ENCODE results near the gene IQCM.

Gene IQCM

DNA sequence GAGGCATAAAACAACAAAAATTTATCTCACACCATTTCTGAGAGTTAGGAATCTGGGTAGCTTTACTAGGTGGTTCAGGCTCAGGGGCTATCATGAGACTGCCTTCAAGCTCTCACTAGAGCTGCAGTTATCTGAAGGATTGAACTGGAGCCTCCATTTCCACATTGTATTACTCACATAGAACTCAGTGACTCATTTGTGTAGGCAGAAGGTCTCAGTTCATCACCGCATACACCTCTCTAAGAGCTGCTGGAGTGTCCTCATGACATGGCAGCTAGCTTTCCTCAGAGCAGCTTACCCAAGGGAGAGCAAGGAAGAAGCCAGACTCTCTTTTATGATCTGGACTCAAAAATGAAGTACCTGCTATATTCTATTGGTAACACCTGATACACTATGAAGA lies 389.2 kb downstream of the IQCM start:
- no peaks in the 10 kb centered on the region for H3K9me3 ChIP-seq (ENCODE audit: control insufficient read depth, insufficient read depth, low read depth, low read length)
- CTCF ChIA-PET: no interaction called here
- H3K36me3 ChIP-seq (ENCODE audit: control insufficient read depth in 2 of 2, insufficient read depth in 1 of 2, low read length in 2 of 2): no peaks in the 10 kb centered on the region
- POLR2A ChIA-PET: no interaction called here
- H3K4me1 ChIP-seq (ENCODE audit: control insufficient read depth, insufficient read depth, low read length): no peaks in the 10 kb centered on the region
- no peak for TF ChIP-seq ZNF354C (tag by site-specific recombination; IDR thresholded peaks at IDR 0.05; ENCODE audit: borderline replicate concordance, low read depth)
- TF ChIP-seq, protein P1, sequence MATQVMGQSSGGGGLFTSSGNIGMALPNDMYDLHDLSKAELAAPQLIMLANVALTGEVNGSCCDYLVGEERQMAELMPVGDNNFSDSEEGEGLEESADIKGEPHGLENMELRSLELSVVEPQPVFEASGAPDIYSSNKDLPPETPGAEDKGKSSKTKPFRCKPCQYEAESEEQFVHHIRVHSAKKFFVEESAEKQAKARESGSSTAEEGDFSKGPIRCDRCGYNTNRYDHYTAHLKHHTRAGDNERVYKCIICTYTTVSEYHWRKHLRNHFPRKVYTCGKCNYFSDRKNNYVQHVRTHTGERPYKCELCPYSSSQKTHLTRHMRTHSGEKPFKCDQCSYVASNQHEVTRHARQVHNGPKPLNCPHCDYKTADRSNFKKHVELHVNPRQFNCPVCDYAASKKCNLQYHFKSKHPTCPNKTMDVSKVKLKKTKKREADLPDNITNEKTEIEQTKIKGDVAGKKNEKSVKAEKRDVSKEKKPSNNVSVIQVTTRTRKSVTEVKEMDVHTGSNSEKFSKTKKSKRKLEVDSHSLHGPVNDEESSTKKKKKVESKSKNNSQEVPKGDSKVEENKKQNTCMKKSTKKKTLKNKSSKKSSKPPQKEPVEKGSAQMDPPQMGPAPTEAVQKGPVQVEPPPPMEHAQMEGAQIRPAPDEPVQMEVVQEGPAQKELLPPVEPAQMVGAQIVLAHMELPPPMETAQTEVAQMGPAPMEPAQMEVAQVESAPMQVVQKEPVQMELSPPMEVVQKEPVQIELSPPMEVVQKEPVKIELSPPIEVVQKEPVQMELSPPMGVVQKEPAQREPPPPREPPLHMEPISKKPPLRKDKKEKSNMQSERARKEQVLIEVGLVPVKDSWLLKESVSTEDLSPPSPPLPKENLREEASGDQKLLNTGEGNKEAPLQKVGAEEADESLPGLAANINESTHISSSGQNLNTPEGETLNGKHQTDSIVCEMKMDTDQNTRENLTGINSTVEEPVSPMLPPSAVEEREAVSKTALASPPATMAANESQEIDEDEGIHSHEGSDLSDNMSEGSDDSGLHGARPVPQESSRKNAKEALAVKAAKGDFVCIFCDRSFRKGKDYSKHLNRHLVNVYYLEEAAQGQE (tag by site-specific recombination; IDR thresholded peaks at IDR 0.05): no peak
- TF ChIP-seq, protein P2, sequence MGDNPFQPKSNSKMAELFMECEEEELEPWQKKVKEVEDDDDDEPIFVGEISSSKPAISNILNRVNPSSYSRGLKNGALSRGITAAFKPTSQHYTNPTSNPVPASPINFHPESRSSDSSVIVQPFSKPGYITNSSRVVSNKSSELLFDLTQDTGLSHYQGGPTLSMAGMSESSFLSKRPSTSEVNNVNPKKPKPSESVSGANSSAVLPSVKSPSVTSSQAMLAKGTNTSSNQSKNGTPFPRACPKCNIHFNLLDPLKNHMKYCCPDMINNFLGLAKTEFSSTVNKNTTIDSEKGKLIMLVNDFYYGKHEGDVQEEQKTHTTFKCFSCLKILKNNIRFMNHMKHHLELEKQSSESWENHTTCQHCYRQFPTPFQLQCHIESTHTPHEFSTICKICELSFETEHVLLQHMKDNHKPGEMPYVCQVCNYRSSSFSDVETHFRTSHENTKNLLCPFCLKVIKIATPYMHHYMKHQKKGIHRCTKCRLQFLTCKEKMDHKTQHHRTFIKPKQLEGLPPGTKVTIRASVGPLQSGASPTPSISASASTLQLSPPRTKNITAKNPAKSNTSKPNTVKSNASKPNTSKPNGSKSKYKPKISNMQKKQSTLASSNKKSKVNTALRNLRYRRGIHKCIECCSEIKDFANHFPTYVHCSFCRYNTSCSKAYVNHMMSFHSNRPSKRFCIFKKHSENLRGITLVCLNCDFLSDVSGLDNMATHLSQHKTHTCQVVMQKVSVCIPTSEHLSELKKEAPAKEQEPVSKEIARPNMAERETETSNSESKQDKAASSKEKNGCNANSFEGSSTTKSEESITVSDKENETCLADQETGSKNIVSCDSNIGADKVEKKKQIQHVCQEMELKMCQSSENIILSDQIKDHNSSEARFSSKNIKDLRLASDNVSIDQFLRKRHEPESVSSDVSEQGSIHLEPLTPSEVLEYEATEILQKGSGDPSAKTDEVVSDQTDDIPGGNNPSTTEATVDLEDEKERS (tag by site-specific recombination; IDR thresholded peaks at IDR 0.05): no peak
- TF ChIP-seq, protein P3, sequence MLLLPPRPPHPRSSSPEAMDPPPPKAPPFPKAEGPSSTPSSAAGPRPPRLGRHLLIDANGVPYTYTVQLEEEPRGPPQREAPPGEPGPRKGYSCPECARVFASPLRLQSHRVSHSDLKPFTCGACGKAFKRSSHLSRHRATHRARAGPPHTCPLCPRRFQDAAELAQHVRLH (tag by site-specific recombination; IDR thresholded peaks at IDR 0.05): no peak
- TF ChIP-seq ZNF266 (tag by site-specific recombination; IDR thresholded peaks at IDR 0.05; ENCODE audit: low read depth): no peak
- TF ChIP-seq ZNF23 (tag by site-specific recombination; IDR thresholded peaks at IDR 0.05; ENCODE audit: borderline replicate concordance): no peak
- no peak for TF ChIP-seq ZNF654 (tag by site-specific recombination; IDR thresholded peaks at IDR 0.05; ENCODE audit: low read depth)
- TF ChIP-seq YY2 (tag by site-specific recombination; IDR thresholded peaks at IDR 0.05): no peak
- no peak for TF ChIP-seq ZNF544 (tag by site-specific recombination; IDR thresholded peaks at IDR 0.05)
- no peak for TF ChIP-seq SALL2 (tag by site-specific recombination; IDR thresholded peaks at IDR 0.05; ENCODE audit: borderline replicate concordance)
- no peak for TF ChIP-seq ZEB2 (tag by site-specific recombination; IDR thresholded peaks at IDR 0.05)
- TF ChIP-seq, protein P4, sequence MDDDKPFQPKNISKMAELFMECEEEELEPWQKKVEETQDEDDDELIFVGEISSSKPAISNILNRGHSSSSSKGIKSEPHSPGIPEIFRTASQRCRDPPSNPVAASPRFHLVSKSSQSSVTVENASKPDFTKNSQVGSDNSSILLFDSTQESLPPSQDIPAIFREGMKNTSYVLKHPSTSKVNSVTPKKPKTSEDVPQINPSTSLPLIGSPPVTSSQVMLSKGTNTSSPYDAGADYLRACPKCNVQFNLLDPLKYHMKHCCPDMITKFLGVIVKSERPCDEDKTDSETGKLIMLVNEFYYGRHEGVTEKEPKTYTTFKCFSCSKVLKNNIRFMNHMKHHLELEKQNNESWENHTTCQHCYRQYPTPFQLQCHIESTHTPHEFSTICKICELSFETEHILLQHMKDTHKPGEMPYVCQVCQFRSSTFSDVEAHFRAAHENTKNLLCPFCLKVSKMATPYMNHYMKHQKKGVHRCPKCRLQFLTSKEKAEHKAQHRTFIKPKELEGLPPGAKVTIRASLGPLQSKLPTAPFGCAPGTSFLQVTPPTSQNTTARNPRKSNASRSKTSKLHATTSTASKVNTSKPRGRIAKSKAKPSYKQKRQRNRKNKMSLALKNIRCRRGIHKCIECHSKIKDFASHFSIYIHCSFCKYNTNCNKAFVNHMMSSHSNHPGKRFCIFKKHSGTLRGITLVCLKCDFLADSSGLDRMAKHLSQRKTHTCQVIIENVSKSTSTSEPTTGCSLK (tag by site-specific recombination; IDR thresholded peaks at IDR 0.05): no peak
- no peak for TF ChIP-seq ZNF423 (tag by site-specific recombination; IDR thresholded peaks at IDR 0.05)
- no peak for TF ChIP-seq ZNF707 (tag by site-specific recombination; IDR thresholded peaks at IDR 0.05)
- TF ChIP-seq ZNF133 (tag by site-specific recombination; IDR thresholded peaks at IDR 0.05): no peak
- TF ChIP-seq ZNF747 (tag by site-specific recombination; IDR thresholded peaks at IDR 0.05): no peak
- no peak overlapping the region for H3K27ac ChIP-seq (ENCODE audit: extremely low read depth, low read depth, low read length)
- H3K4me3 ChIP-seq (ENCODE audit: low read depth, low read length): no peak overlapping the region

DNA sequence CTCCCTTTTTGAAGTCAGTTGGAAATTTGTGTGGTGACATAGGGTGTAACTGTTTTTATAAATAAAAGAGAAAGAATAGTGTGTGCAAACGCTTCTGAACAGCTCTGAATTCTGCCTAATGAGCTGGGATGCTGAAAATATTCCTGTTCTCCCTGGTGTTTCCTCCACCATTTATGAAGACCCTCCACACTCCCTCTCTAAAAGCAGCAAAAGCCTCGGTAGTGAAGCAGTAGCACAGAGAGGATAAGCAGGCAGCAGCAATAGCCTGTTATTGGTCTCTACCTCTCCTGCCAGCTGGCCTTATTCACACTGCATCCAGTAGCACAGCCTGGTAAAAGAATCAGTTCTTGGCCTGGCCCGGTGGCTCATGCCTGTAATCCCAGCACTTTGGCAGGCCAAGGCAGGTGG lies 406.1 kb downstream of the IQCM start:
- ChIA-PET CTCF (no interaction called here), POLR2A (no interaction called here)
- Histone ChIP-seq H3K9me3 (ENCODE audit: control insufficient read depth, insufficient read depth, low read depth, low read length) (no peaks in the 10 kb centered on the region), H3K4me1 (ENCODE audit: control insufficient read depth, insufficient read depth, low read length) (no peaks in the 10 kb centered on the region), H3K36me3 (ENCODE audit: control insufficient read depth in 2 of 2, insufficient read depth in 1 of 2, low read length in 2 of 2) (no peaks in the 10 kb centered on the region), H3K4me3 (ENCODE audit: low read depth, low read length) (no peak overlapping the region), H3K27ac (ENCODE audit: extremely low read depth, low read depth, low read length) (no peak overlapping the region)
- TF ChIP-seq KLF8 (tag by site-specific recombination; IDR thresholded peaks at IDR 0.05) (no peak), ZNF585B (tag by site-specific recombination; IDR thresholded peaks at IDR 0.05) (no peak), ZNF791 (tag by site-specific recombination; IDR thresholded peaks at IDR 0.05) (no peak), ZBTB7A (tag by site-specific recombination; IDR thresholded peaks at IDR 0.05; ENCODE audit: low read depth) (no peak), SCRT1 (tag by site-specific recombination; IDR thresholded peaks at IDR 0.05; ENCODE audit: borderline replicate concordance) (no peak), BCL11B (tag by site-specific recombination; IDR thresholded peaks at IDR 0.05; ENCODE audit: low read depth) (no peak)
